ENCODE results near the gene PTH1R.

Gene PTH1R

DNA sequence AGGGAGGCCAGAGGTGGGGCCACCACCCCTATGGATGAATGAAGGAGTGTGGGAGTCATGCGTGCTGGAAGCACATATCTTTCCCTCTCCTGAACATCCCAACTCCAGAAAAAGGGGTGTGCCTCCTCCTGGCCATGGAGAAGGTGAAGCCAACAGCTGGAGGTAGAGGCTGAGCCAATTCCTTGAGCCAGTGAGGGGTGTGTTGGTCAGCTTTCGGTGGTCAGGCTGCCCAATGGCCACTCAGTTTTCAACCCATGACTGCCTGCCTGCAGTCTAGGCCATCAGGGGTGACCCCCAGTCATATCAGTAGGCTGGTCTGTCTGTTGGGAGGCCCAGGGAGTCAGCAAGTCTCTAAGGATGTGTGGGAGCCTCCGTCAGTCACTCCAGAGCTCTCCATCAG lies 13.6 kb downstream of the PTH1R start:
- peaks cover 38% of the 10 kb centered on the region for H3K4me1 ChIP-seq (ENCODE audit: insufficient read depth, low read length)
- no peak overlapping the region for H3K9ac ChIP-seq (ENCODE audit: low read depth, low read length)
- H3K9me3 ChIP-seq (ENCODE audit: control insufficient read depth, insufficient read depth, low read length): no peaks in the 10 kb centered on the region
- H3K36me3 ChIP-seq (ENCODE audit: insufficient read depth, low read length): no peaks in the 10 kb centered on the region

- Histone ChIP-seq H3K9me3 (ENCODE audit: control insufficient read depth, insufficient read depth, low read length) (no peaks in the 10 kb centered on the region), H3K36me3 (ENCODE audit: insufficient read depth, low read length) (no peaks in the 10 kb centered on the region), H3K9ac (ENCODE audit: low read depth, low read length) (peak overlapping the region; percentile 68; the same call in 1 of the 2 replicates), H3K4me1 (ENCODE audit: insufficient read depth, low read length) (peaks cover 35% of the 10 kb centered on the region)
Measured at GRCh38 chr3:46892285-46893145, 15.0 kb downstream of the PTH1R start.

DNA sequence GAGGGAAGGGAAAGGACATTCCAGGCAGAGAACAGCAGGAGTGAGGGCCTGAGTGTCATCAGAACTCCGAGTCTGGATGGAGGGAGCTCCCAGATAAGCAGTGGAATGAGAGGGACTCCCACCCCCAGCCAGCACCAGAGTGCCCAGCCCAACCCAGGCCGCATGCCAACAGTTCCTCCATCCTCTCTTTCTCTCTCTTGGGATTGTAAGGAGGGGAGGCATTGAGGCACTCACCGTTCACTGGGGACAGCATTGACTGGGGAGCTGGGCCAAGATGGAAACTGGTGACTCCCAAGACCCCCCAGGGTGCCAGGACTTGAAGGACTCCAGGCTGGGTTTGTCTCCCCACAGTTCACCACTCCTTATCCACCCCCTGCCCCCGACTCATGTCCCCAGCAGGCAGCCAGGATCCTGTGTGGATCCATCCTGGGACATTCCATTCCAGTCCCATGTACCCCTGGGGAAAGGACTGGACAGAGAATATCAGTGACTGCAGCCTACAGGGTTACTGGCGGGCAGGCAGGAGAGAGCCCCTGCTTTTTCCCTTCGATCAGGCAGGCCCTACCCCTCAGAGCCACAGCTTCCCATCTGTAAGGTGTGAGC lies 15.7 kb downstream of the PTH1R start:
- H3K9ac ChIP-seq (ENCODE audit: low read depth, low read length): peak overlapping the region; percentile 68; the same call in 1 of the 2 replicates
- H3K4me1 ChIP-seq (ENCODE audit: insufficient read depth, low read length): peaks cover 28% of the 10 kb centered on the region
- no peaks in the 10 kb centered on the region for H3K9me3 ChIP-seq (ENCODE audit: control insufficient read depth, insufficient read depth, low read length)
- H3K36me3 ChIP-seq (ENCODE audit: insufficient read depth, low read length): no peaks in the 10 kb centered on the region

DNA sequence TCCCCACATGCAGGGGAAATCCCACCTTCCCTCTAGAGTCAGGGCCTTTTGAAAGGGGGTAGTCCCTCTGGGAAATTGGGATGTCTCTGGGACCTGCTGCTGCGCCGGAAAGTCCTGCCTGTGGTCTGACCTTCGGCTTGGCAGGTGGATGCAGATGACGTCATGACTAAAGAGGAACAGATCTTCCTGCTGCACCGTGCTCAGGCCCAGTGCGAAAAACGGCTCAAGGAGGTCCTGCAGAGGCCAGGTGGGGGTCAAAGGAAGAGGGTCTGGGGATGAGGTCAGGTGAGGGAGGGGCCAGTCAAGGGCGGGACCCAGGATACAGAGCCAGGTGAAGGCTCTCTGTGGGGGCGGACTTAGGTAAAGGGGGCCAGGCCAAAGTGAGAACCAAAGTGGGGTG lies 16.2 kb downstream of the PTH1R start:
- Histone ChIP-seq H3K9me3 (ENCODE audit: control insufficient read depth, insufficient read depth, low read length) (no peaks in the 10 kb centered on the region), H3K4me1 (ENCODE audit: insufficient read depth, low read length) (peaks cover 23% of the 10 kb centered on the region), H3K36me3 (ENCODE audit: insufficient read depth, low read length) (no peaks in the 10 kb centered on the region), H3K9ac (ENCODE audit: low read depth, low read length) (no peak overlapping the region)

DNA sequence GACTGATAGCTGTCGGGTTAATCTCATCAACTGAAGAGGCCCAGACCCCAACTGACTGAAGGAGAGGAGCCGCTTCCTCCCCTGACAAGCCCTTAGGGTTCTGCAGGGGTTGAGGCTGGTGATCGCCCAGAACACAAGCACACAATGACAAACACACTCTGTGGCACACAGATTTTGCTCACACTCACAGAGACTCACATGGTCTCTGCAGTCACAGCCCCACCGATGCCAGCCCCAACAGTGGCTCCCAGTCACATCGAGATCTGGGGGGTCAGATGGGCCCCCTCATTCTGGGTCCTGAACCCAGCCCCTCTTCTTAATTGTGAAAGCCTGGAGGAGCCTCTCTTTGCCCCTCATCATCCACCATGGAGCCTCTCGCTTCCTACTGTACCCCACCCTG lies 16.7 kb downstream of the PTH1R start:
- no peak overlapping the region for H3K9ac ChIP-seq (ENCODE audit: low read depth, low read length)
- no peaks in the 10 kb centered on the region for H3K36me3 ChIP-seq (ENCODE audit: insufficient read depth, low read length)
- H3K9me3 ChIP-seq (ENCODE audit: control insufficient read depth, insufficient read depth, low read length): no peaks in the 10 kb centered on the region
- H3K4me1 ChIP-seq (ENCODE audit: insufficient read depth, low read length): peaks cover 18% of the 10 kb centered on the region

DNA sequence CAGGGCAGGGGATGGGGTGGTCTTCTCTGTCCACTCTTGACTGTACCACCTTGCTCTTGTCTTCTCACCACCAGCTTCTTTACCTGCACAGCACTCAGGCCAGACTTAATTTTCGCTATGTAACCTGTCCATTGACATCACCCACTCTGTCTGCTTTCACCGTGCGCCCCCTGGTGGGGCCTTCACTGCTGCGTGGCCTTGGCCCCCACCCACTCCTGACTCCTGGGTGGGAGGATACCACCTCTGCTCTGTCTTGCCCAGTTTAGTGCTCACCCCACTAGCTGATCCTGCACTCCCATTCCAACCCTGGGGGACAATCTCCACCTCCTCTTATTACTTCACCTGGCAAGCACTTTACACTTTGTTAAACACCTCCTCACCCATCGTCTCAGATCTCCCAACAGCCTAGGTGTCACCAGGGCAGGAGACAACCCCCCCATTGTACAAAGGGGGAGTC lies 17.7 kb downstream of the PTH1R start:
- Histone ChIP-seq H3K9ac (ENCODE audit: low read depth, low read length) (no peak overlapping the region), H3K36me3 (ENCODE audit: insufficient read depth, low read length) (no peaks in the 10 kb centered on the region), H3K9me3 (ENCODE audit: control insufficient read depth, insufficient read depth, low read length) (no peaks in the 10 kb centered on the region), H3K4me1 (ENCODE audit: insufficient read depth, low read length) (peaks cover 8% of the 10 kb centered on the region)

DNA sequence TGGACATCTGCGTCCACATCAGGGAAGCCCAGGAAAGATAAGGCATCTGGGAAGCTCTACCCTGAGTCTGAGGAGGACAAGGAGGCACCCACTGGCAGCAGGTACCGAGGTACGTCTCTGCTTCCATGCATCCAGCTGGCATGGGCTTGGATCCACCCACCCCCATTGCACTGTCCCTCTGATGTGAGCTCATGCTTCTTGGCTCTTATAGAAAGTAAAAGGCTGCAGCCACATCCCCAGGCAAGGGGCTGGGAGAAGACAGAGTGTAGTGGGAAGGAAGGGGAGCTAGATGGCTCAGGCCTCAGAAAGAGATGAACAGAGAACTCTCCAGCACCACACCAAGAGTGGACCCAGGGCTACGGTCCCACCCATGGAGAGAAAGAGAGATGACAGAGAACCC lies 18.2 kb downstream of the PTH1R start:
- Histone ChIP-seq H3K36me3 (ENCODE audit: insufficient read depth, low read length) (no peaks in the 10 kb centered on the region), H3K9me3 (ENCODE audit: control insufficient read depth, insufficient read depth, low read length) (no peaks in the 10 kb centered on the region), H3K4me1 (ENCODE audit: insufficient read depth, low read length) (peaks cover 8% of the 10 kb centered on the region), H3K9ac (ENCODE audit: low read depth, low read length) (no peak overlapping the region)

DNA sequence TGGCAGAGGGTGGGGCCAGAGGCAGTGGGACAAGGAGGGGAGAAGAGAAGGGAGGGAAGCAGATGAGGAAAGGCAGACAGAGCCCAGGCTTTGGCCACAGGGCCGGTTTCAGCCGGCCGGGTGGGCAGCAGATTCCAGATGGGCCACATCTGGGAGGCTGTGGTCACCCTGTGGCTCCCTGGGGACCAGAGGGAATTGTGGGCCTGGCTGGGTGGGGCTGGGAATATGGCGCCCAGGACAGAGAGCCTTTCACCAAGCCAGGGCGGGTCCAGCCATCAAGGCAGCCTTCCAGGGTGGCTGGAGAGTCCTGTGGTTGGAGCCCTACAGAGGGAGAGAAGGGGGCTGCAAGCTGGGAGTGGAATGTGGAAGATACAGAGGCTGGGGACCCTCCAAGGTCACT lies 18.9 kb downstream of the PTH1R start:
- Histone ChIP-seq H3K36me3 (ENCODE audit: insufficient read depth, low read length) (no peaks in the 10 kb centered on the region), H3K4me1 (ENCODE audit: insufficient read depth, low read length) (peaks cover 8% of the 10 kb centered on the region), H3K9me3 (ENCODE audit: control insufficient read depth, insufficient read depth, low read length) (no peaks in the 10 kb centered on the region), H3K9ac (ENCODE audit: low read depth, low read length) (no peak overlapping the region)

DNA sequence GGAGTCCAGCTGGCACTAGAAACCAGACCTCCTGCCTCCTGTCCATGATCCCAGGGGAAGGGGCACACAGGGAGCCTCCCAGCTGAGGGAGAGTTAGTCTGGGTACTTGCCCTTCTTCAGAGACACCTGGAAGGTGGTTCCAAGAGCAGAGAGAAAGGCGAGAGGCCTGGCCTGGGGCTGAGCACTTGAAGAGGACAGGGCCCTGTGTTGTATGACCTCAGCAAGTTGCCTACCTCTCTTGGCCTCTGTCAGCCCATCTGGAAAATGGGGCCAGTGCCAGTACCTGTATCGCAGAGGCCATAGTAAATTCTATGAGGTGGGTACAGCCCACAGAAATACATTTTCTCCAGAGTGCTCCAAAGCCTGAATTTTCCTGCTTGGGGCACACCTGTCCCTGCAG lies 19.5 kb downstream of the PTH1R start:
- H3K36me3 ChIP-seq (ENCODE audit: insufficient read depth, low read length): no peaks in the 10 kb centered on the region
- peaks cover 8% of the 10 kb centered on the region for H3K4me1 ChIP-seq (ENCODE audit: insufficient read depth, low read length)
- no peak overlapping the region for H3K9ac ChIP-seq (ENCODE audit: low read depth, low read length)
- H3K9me3 ChIP-seq (ENCODE audit: control insufficient read depth, insufficient read depth, low read length): no peaks in the 10 kb centered on the region

DNA sequence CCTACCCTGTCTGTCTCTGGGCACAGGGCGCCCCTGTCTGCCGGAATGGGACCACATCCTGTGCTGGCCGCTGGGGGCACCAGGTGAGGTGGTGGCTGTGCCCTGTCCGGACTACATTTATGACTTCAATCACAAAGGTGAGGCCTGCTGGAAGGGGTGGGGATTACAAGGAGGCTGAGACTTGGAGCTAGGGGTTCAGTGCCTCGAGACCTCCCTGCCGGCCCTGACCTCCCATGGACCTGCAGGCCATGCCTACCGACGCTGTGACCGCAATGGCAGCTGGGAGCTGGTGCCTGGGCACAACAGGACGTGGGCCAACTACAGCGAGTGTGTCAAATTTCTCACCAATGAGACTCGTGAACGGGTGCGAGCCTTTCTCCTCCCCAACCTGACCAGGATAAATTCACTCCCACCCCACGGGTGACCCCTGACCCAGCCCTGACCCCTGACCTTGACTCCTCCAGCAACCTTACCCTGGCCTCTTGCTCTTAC lies 20.4 kb downstream of the PTH1R start:
- Histone ChIP-seq H3K9me3 (ENCODE audit: control insufficient read depth, insufficient read depth, low read length) (no peaks in the 10 kb centered on the region), H3K9ac (ENCODE audit: low read depth, low read length) (no peak overlapping the region), H3K4me1 (ENCODE audit: insufficient read depth, low read length) (peaks cover 8% of the 10 kb centered on the region), H3K36me3 (ENCODE audit: insufficient read depth, low read length) (no peaks in the 10 kb centered on the region)

- Histone ChIP-seq H3K36me3 (ENCODE audit: insufficient read depth, low read length) (no peaks in the 10 kb centered on the region), H3K9me3 (ENCODE audit: control insufficient read depth, insufficient read depth, low read length) (no peaks in the 10 kb centered on the region), H3K9ac (ENCODE audit: low read depth, low read length) (no peak overlapping the region; the same call in 1 of the 2 replicates), H3K4me1 (ENCODE audit: insufficient read depth, low read length) (peaks cover 2% of the 10 kb centered on the region)
Measured at GRCh38 chr3:46898321-46899150, 21.0 kb downstream of the PTH1R start.

- Histone ChIP-seq H3K36me3 (ENCODE audit: insufficient read depth, low read length) (no peaks in the 10 kb centered on the region), H3K9ac (ENCODE audit: low read depth, low read length) (no peak overlapping the region), H3K9me3 (ENCODE audit: control insufficient read depth, insufficient read depth, low read length) (no peaks in the 10 kb centered on the region), H3K4me1 (ENCODE audit: insufficient read depth, low read length) (no peaks in the 10 kb centered on the region; the same call in 1 of the 2 replicates)
Measured at GRCh38 chr3:46899151-46900006, 21.9 kb downstream of the PTH1R start.

- Histone ChIP-seq H3K4me1 (ENCODE audit: insufficient read depth, low read length) (no peaks in the 10 kb centered on the region; the same call in 1 of the 2 replicates), H3K36me3 (ENCODE audit: insufficient read depth, low read length) (no peaks in the 10 kb centered on the region)
Measured at GRCh38 chr3:46900007-46900292, 22.4 kb downstream of the PTH1R start.

GRCh38 chr3:46900356-46900755 lies 22.8 kb downstream of the PTH1R start:
- Histone ChIP-seq H3K4me1 (ENCODE audit: insufficient read depth, low read length) (no peaks in the 10 kb centered on the region; the same call in 1 of the 2 replicates), H3K36me3 (ENCODE audit: insufficient read depth, low read length) (no peaks in the 10 kb centered on the region), H3K9me3 (ENCODE audit: control insufficient read depth, insufficient read depth, low read length) (no peaks in the 10 kb centered on the region), H3K9ac (ENCODE audit: low read depth, low read length) (no peak overlapping the region)

More at GRCh38 chr3:46900007-46900292, 22.4 kb downstream of the PTH1R start:
- Histone ChIP-seq H3K9me3 (ENCODE audit: control insufficient read depth, insufficient read depth, low read length) (no peaks in the 10 kb centered on the region), H3K9ac (ENCODE audit: low read depth, low read length) (no peak overlapping the region)
